ENCODE data around the gene UBAC2.
"Not testable (repeated sequence)": the region's sequence is repeated elsewhere in the genome, so short reads cannot be mapped to it uniquely, and the experiment has no call there.

The UBAC2 gene

GRCh38 chr13:99214731-99215130 is 14.1 kb downstream of the UBAC2 start:
- DNase-seq (ENCODE audit: low read depth, low spot score): no peak

GRCh38 chr13:99215184-99215830 is 14.7 kb downstream of the UBAC2 start:
- no peak for DNase-seq (ENCODE audit: low read depth, low spot score)

GRCh38 chr13:99217461-99218110 is 16.9 kb downstream of the UBAC2 start:
- no peak for DNase-seq (ENCODE audit: low read depth, low spot score)

DNA sequence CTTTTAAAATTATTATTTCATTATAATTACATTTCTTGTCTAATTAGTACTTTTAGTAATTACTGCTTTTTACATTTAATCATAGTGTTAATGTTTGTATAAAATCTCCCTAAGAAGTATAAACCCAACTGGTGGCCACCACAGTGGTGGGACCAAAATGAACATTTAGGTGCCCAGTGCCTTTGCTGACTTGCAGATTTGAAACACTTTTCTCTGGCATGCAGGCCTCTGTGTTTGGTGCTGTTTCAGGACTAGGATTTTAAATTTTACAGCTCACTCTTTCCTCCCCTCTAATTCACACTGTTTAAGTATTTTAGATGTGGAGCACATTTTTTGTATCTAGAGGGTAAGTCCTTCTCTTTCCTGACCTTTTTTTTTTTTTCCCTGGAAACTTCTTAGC is 17.5 kb downstream of the UBAC2 start:
- no peak for DNase-seq (ENCODE audit: low read depth, low spot score)

- no peak for DNase-seq (ENCODE audit: low read depth, low spot score)
Measured at GRCh38 chr13:99218545-99218944, 17.9 kb downstream of the UBAC2 start.

DNA sequence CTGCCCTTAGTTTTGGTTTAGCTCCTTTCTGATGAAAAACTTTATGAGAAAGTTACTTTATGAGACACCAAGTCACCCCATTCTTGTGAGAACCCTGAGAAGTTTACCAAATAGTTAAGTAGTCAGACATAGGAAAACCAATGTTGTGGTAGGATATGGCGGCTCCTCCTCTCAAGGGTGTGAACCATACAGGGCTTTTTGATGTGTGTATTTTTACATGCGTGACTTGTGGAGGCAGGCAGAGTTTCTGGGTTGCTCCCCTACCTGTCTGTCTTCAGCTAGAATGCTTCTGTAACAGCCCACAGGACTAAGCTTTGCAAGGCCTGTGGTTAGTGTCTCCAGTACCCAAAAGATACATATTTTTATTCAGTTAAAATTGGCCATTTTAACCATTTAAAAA is 18.3 kb downstream of the UBAC2 start:
- DNase-seq (ENCODE audit: low read depth, low spot score): no peak

GRCh38 chr13:99220199-99220935 is 19.7 kb downstream of the UBAC2 start:
- DNase-seq (ENCODE audit: low read depth, low spot score): no peak

DNA sequence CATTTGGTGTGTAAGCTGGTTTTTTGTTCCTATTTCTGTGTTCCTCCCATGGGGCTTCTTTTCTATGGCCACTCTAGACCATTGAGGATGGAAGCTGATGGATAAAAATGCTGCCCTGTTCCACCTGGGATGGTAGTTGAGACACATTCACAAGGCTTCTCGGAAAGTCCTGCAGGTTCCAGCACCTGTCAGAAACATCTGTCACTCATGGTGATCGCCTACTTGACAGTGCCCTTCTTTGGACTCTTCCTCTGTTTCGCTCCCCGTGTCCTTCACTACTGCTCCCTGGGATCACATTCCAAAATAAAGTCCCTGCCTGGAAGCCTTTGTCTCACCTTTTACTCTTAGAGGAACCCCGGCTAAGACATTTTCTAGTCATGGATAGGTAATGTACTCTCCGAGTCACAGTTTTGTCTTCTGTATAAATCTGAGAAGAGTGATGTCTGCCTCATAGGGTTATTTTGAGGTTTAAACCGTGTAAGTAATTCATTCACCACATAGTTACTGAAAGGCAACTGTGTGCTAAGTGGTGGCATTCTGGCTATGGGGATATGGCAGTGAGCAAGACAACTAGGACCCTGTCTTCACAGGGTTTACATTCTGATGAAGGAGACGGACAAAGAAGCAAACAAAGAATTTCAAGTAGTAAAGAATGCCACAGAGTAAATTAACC is 21.0 kb downstream of the UBAC2 start:
- no peak for DNase-seq (ENCODE audit: low read depth, low spot score)

DNA sequence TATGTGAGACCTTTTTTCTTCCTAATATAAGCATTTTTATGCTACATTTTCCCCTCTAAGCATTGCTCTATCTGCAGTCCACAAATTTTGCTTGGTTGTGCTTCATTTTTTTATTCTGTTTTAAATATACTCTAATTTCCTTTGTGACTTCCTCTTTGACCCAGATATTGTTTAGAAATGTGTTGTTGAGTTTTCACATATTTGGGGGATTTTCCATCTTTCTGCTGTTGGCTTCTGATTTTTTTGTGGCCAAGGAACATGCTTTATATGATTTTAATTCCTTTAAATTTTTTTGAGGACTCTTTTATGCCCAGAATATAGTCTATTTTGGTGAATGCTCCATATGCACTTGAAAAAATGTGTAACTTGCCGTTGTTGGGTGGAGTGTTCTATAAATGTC is 22.9 kb downstream of the UBAC2 start:
- no peak for DNase-seq (ENCODE audit: low read depth, low spot score)

DNA sequence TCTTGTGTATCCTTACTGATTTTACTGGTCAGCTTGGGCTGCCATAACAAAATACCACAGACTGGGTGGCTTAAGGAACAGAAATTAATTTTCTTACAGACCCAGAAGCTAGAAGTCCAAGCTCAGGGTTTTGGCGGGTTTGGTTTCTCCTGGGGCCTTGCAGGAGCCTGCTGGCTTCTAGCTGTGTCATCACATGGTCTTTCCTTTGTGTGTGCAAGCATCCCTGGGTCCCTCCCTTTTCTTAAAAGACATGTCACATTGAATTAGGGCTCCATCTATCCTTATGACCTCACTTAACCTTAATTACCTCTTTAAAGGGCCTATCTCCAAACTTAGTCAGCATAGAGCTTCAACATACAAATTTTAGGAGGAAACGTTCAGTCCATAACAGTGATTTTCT is 23.4 kb downstream of the UBAC2 start:
- no peak for DNase-seq (ENCODE audit: low read depth, low spot score)

- DNase-seq (ENCODE audit: low read depth, low spot score): no peak
Measured at GRCh38 chr13:99225078-99225477, 24.4 kb downstream of the UBAC2 start.

- DNase-seq (ENCODE audit: low read depth, low spot score): no peak
Measured at GRCh38 chr13:99226513-99226912, 25.9 kb downstream of the UBAC2 start.

DNA sequence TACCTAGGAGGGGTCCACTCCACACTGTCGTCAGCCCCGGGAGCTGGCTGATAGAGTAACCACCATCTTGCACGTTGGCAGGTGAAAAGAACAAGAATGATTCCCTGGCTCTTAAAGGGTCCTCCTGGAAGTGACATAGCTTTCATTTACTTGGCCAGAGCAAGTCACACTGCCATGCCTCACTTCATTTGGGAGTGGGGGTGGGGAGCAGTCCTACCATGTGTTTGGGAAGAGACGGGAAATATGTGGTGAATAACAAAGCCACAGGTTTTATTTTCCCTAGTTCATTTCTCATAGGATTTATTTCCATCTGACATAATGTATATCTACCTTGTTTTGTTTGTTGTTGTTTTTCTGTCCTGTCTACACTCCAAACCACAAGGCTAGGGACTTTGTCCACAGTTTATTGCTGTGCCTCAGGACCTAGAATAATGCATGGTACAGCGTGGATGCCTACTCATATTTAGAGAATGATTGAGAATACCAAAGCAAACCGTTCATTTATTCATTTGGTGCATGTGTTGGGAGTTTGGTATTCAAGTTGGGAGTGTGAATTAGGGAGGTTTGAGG is 26.8 kb downstream of the UBAC2 start:
- DNase-seq (ENCODE audit: low read depth, low spot score): no peak

DNA sequence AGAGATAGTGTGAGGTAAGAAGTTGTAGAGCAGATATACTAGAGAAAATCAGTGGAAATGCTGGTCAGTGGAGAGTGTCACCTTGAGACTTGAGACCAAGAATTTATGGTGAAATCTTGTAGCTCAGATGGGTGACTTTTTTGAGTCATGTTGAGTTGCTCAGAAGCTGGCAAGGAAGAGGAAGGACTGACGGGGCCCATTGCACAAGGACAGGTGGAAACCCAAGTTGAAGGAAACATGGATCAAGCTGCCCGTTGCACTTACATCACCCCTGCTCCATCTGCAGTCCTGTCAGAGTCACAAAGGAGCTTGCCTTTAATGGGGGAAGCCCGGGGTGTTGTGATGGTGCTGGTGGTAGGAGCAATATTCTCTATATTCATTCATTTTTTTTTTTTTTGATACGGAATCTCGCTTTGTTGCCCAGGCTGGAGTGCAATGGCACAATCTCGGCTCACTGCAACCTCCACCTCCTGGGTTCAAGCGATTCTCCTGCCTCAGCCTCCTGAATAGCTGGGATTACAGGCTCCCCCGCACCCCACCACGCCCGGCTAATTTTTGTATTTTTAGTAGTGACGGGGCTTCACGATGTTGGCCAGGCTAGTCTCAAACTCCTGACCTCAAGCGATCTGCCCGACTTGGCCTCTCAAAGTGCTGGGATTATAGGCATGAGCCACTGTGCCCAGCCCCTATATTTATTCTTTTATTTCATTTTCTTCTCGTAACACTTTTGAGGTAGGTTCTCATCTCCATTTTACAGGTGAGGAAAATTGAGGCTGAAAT is 27.4 kb downstream of the UBAC2 start:
- DNase-seq (ENCODE audit: low read depth, low spot score): no peak

DNA sequence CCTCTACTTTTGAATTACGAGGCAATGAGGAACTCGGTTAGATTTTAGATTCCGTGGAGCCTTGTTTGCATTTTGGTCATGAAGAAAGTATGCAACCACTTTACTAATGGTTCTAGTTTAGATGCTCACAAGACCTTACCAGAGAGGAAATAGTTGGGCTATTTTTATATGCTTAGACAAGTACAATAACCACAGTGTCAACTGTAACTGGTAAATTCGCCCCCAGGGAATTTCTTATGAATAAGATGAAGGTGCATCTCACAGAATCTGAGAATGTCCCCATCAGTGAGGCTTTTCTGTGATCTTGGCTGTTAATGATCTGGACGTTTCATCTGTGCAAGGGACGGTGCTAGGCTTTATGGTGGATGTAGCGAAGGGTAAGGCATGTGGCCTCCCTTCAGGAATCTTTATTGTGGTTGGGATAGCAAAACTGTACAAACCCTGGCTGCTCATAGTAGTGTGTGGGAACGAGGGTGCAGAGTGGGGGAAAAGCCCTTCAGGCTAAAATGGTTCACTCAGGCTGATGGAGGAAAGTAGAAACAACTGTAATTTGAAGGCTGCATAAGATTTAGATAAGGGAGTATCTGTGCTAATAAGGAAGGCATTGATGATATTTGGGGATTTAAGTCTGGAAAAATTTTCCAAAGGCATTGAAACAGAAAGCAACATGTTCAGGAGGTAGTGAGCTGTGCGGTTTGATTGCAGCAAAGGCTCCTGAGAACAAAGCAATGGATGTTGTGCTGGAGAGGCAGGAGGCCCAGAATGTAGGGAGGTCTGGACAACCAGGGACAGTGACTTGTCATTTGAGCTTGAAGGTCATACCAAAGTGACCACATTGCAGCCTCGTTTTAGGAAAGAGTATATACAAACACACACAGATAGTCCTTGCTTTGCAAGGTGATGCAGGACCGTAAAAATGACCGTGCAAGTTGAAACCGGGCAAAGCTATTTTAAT is 28.4 kb downstream of the UBAC2 start:
- no peak for DNase-seq (ENCODE audit: low read depth, low spot score)

GRCh38 chr13:99230588-99230987 is 29.9 kb downstream of the UBAC2 start:
- DNase-seq (ENCODE audit: low read depth, low spot score): not testable (repeated sequence)

- DNase-seq (ENCODE audit: low read depth, low spot score): no peak
Measured at GRCh38 chr13:99230991-99231390, 30.3 kb downstream of the UBAC2 start.

- DNase-seq (ENCODE audit: low read depth, low spot score): no peak
Measured at GRCh38 chr13:99231721-99232120, 31.1 kb downstream of the UBAC2 start.

GRCh38 chr13:99237981-99238662 is 37.5 kb downstream of the UBAC2 start:
- no peak for DNase-seq (ENCODE audit: low read depth, low spot score)

DNA sequence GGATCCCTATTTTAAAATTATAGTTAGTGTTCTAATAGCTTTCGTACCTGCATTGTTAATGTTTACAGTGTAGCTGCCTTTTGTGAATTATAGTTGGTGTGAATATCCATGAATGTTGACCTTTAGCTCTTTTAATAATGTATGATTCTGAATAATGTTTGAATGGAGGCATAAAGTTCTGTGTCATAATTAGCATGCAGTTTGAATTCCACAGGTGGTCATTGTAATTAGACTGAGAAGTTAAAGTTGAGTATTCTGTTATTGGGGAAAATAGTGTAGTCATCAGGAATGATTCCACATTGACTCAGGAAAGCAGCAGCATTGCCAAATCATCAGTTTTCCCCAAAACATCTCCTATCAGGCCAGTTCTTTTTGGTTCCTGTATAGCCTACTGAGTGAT is 45.4 kb downstream of the UBAC2 start:
- no peak for DNase-seq (ENCODE audit: low read depth, low spot score)
